K562 (cell line): Measurements from ENCODE around the gene AP5M1. TPM values are rescaled to one million over a fixed set of nuclear protein-coding genes. Genes with fewer than 3 reads are reported as not detected.

Experiments
- ATAC-seq: fragments of 200-7000 bp; cut with Tn5 transposase; 3 replicates; pipeline ENCODE4 v1.9.1; 2020; ENCODE audit warnings: moderate library complexity
- BruUV-seq: library from RNA; stranded (reverse); fragments of 400-500 nt; replicated peaks from 2 replicates; lab custom pipeline; 2021; lab: Mats Ljungman, UMichigan
- CTCF ChIA-PET: fragments of 300-600 bp; formaldehyde crosslinking; extraction: SDS; loops from one replicate; lab custom pipeline; 2021; ENCODE audit warnings: low intra/inter-chr PET ratio; lab: Yijun Ruan, JAX
- POLR2A ChIA-PET: fragments of 300-600, 350-650 bp; sonication (Branson Sonifier 250); formaldehyde crosslinking; extraction: SDS; loops from one replicate; lab custom pipeline; 2021; ENCODE audit warnings: antibody characterized with exemption, inconsistent platforms; lab: Yijun Ruan, JAX
- DNase-seq, 4 experiments: peaks; one replicate each; pipeline versions ENCODE4 v3.0.0 to v3.0.0-alpha.2; 2011 to 2018; ENCODE audit warnings: low spot score in 3 of 4, mixed read lengths in 3 of 4; ENCODE audit errors: extremely low read depth in 1 of 4
- FAIRE-seq: peaks from 2 replicates; lab custom pipeline; 2011; peaks lifted over from hg19 to GRCh38; lab: Jason Lieb, UNC
- H2AFZ ChIP-seq: 2 replicates; pipeline ENCODE4 v1.6.0; 2011; ENCODE audit warnings: low read depth, low read length, control low read depth, inconsistent platforms
- H3K27ac ChIP-seq: fragments of 200-600 bp; 3 replicates; pipeline ENCODE4 v1.8.0; 2011; ENCODE audit warnings: low read depth, mild to moderate bottlenecking, control low read depth, inconsistent platforms, low read length, moderate library complexity, mixed read lengths; ENCODE audit errors: extremely low read depth
- H3K27me3 ChIP-seq, 2 experiments: fragments of 300-600 bp in 1 of 2; 2 replicates in 1 of 2; 3 replicates in 1 of 2; pipeline versions ENCODE4 v1.6.0 to v1.8.0; 2011; ENCODE audit warnings: inconsistent platforms in 2 of 2, low read length in 2 of 2, mild to moderate bottlenecking in 1 of 2, mixed read lengths in 1 of 2, moderate library complexity in 1 of 2; ENCODE audit not compliant: control insufficient read depth in 2 of 2, insufficient read depth in 2 of 2
- H3K36me3 ChIP-seq: fragments of 300-600 bp; 3 replicates; pipeline ENCODE4 v1.8.0; 2011; ENCODE audit warnings: mild to moderate bottlenecking, low read length, inconsistent platforms; ENCODE audit not compliant: control insufficient read depth, insufficient read depth
- H3K4me1 ChIP-seq, 2 experiments: fragments of 200-600 bp in 1 of 2; replicated peaks in 1 of 2; 2 replicates in 1 of 2; 3 replicates in 1 of 2; pipeline versions ENCODE4 v1.5.1 to v1.8.0; 2011; ENCODE audit warnings: inconsistent platforms in 2 of 2, low read length in 2 of 2, mild to moderate bottlenecking in 1 of 2, mixed read lengths in 1 of 2, moderate library complexity in 1 of 2; ENCODE audit not compliant: control insufficient read depth in 2 of 2, insufficient read depth in 2 of 2
- H3K4me2 ChIP-seq: 2 replicates; pipeline ENCODE4 v1.6.1; 2011; ENCODE audit warnings: low read length, control low read depth, inconsistent platforms, mixed read lengths; ENCODE audit not compliant: insufficient read depth
- H3K4me3 ChIP-seq: fragments of 200-600 bp; sonication (generic), shearing (Covaris generic); 2 replicates; pipeline ENCODE4 v1.5.1; 2016; ENCODE audit warnings: control low read depth, inconsistent platforms
- H3K79me2 ChIP-seq: fragments of 200-600 bp; 3 replicates; pipeline ENCODE4 v1.8.0; 2011; ENCODE audit warnings: low read length, inconsistent platforms; ENCODE audit not compliant: control insufficient read depth, insufficient read depth
- H3K9ac ChIP-seq, 2 experiments: 2 replicates each; pipeline versions ENCODE4 v1.6.0 to v1.6.1; 2011; ENCODE audit warnings: low read depth in 2 of 2, low read length in 2 of 2, control low read depth in 1 of 2, inconsistent platforms in 1 of 2, mild to moderate bottlenecking in 1 of 2, mixed read lengths in 1 of 2; ENCODE audit not compliant: insufficient read depth in 1 of 2
- H3K9me1 ChIP-seq: one replicate; pipeline ENCODE4 v1.6.0; 2011; ENCODE audit warnings: inconsistent platforms, mild to moderate bottlenecking, low read length, moderate library complexity; ENCODE audit not compliant: control insufficient read depth, insufficient read depth
- H3K9me3 ChIP-seq: replicated peaks from 2 replicates; pipeline ENCODE4 v1.5.1; 2011; ENCODE audit warnings: low read depth, low read length, inconsistent platforms; ENCODE audit not compliant: control insufficient read depth, insufficient read depth
- H4K20me1 ChIP-seq: replicated peaks from 2 replicates; pipeline ENCODE4 v1.6.1; 2011; ENCODE audit warnings: low read length, inconsistent platforms, mixed read lengths; ENCODE audit not compliant: control insufficient read depth, insufficient read depth
- FOXP4 ChIP-seq: sonication (generic); formaldehyde crosslinking; IDR thresholded peaks from 2 replicates; pipeline ENCODE4 v1.8.0; 2022; ENCODE audit warnings: mild to moderate bottlenecking, missing genetic modification reagents, borderline replicate concordance
- GTF2A2 ChIP-seq: IDR thresholded peaks from 2 replicates; pipeline ENCODE4 v1.6.1; 2016; ENCODE audit warnings: mild to moderate bottlenecking, missing genetic modification characterization, missing compliant biosample characterization
- NR2F6 ChIP-seq: fragments of 450-650 bp; formaldehyde crosslinking; IDR thresholded peaks from 2 replicates; pipeline ENCODE4 v1.4.0; 2020; ENCODE audit warnings: mild to moderate bottlenecking
- RERE ChIP-seq: sonication (generic); formaldehyde crosslinking; IDR thresholded peaks from 2 replicates; pipeline ENCODE4 v1.8.0; 2023; ENCODE audit warnings: missing genetic modification reagents, mild to moderate bottlenecking, borderline replicate concordance
- ZNF695 ChIP-seq: fragments of 450-650 bp; formaldehyde crosslinking; IDR thresholded peaks from 2 replicates; pipeline ENCODE4 v1.4.0; 2020; ENCODE audit warnings: mild to moderate bottlenecking, moderate library complexity
- WGBS: fragments of 100-300 bp; shearing (Covaris generic); methylation state at CpG from one replicate; pipeline ENCODE4 v1.1.6; 2016; ENCODE audit warnings: low coverage, mixed read lengths; ENCODE audit not compliant: insufficient coverage; ENCODE audit errors: missing lambda C conversion rate; 5-methylcytosine and 5-hydroxymethylcytosine counted together
- in situ Hi-C: fragments of 300-500 bp; cut with MboI; formaldehyde crosslinking; loops from 4 replicates; pipeline ENCODE4 v1.15.0; 2018; ENCODE audit warnings: inconsistent platforms, mixed read lengths
- intact Hi-C: fragments of 100-400 bp; cut with micrococcal nuclease; formaldehyde crosslinking; loops from 2 replicates; pipeline ENCODE4 v1.14.2; 2022
- polyA plus RNA-seq, 8 experiments: library from polyadenylated mRNA; depleted of rRNA in 4 of 8; stranded (reverse) in 5 of 8; unstranded in 3 of 8; fragments of >200 nt; fragmentation: Nextera tagmentation in 2 of 8; fragmentation: Illumina TruSeq in 1 of 8; extraction: Ambion mirVana in 2 of 8; extraction: Trizol in 1 of 8; gene quantifications; 2 replicates each; pipeline versions ENCODE4 v1.2.1 to v1.2.3, GENCODE V29; 2011 to 2014; ENCODE audit warnings: inconsistent platforms in 1 of 8, missing spikeins in 1 of 8
- total RNA-seq, 7 experiments: library from RNA; depleted of rRNA in 6 of 7; stranded (reverse); fragments of >200 nt in 6 of 7; fragmentation: Illumina TruSeq in 2 of 7; extraction: Trizol in 2 of 7; gene quantifications; 2 replicates each; pipeline versions ENCODE4 v1.2.1 to v1.2.3, GENCODE V29; 2011 to 2021; ENCODE audit warnings: low replicate concordance in 1 of 7

Gene AP5M1
- total and polyA plus RNA-seq, 9 of the 15 experiments (the other 6 are each of a cell fraction or from before 2014, with no cell fraction given), result 16.1 to 51.7 (median 30.9) TPM

GRCh38 chr14:57273236-57273635 is 4.5 kb downstream of the AP5M1 start:
- ATAC-seq, result no peak
- Histone ChIP-seq H3K4me3 (no peak overlapping the region), H3K9me3 (no peaks in the 10 kb centered on the region), H2AFZ (no peak overlapping the region), H3K4me2 (no peak overlapping the region), H3K36me3 (peaks cover 37% of the 10 kb centered on the region), H3K79me2 (peaks cover 76% of the 10 kb centered on the region), H3K27me3 (no peaks in the 10 kb centered on the region), H3K27ac (no peak overlapping the region), H3K9ac (no peak overlapping the region), H3K4me1 (no peaks in the 10 kb centered on the region; a peak in 2 of 5 replicates), H3K9me1 (no peaks in the 10 kb centered on the region), H4K20me1 (no peaks in the 10 kb centered on the region)
- TF ChIP-seq NR2F6, result no peak
- no peak for TF ChIP-seq ZNF695 (CRISPR knock-in tag)
- TF ChIP-seq RERE (CRISPR knock-in tag), result no peak
- no peak for TF ChIP-seq GTF2A2
- TF ChIP-seq FOXP4, result no peak
- WGBS, result 100% methylated on average over 1 of the region's 1 CpG
- in situ Hi-C loops, result no loop called here
- ChIA-PET CTCF (no interaction called here), POLR2A (interaction anchor here (0.6 kb wide), 1 partner anchor 414 kb away, joined by 3 read pairs; no protein-coding TSS in a partner anchor)
- intact Hi-C loops, result no loop called here
- BruUV-seq, result no TSS peak
- DNase-seq, result no peak
- FAIRE-seq, result no peak
